GM12801 (cell line): Measurements from ENCODE around the gene GNAO1.

Experiments
- CTCF ChIP-seq: IDR thresholded peaks from one replicate; pipeline ENCODE4 v1.5.1; 2011; ENCODE audit warnings: control low read depth; ENCODE audit not compliant: insufficient read length; ENCODE audit errors: extremely low read depth

The GNAO1 gene

GRCh38 chr16:56266641-56267607 is 75.6 kb downstream of the GNAO1 start:
- no peak for TF ChIP-seq CTCF

GRCh38 chr16:56267888-56268287 is 76.6 kb downstream of the GNAO1 start:
- TF ChIP-seq CTCF, result no peak

- no peak for TF ChIP-seq CTCF
These were observed 77.5 kb downstream of the GNAO1 start for GRCh38 chr16:56268799-56269198.

- TF ChIP-seq CTCF, result no peak
These were observed 78.0 kb downstream of the GNAO1 start for GRCh38 chr16:56269281-56269680.

GRCh38 chr16:56269811-56270684 is 78.8 kb downstream of the GNAO1 start:
- no peak for TF ChIP-seq CTCF

- no peak for TF ChIP-seq CTCF
These were observed 79.5 kb downstream of the GNAO1 start for GRCh38 chr16:56270828-56271227.

- TF ChIP-seq CTCF, result no peak
These were observed 81.2 kb downstream of the GNAO1 start for GRCh38 chr16:56272583-56272894.
